ENCODE results near the gene RBM41. TPM values are rescaled to one million over a fixed set of nuclear protein-coding genes. Genes with fewer than 3 reads are reported as not detected.
"Not testable (repeated sequence)": the region's sequence is repeated elsewhere in the genome, so short reads cannot be mapped to it uniquely, and the experiment has no call there.

RBM41 gene
- total RNA-seq, 2 experiments from 2014 or later, result 5.9 to 8.2 TPM

GRCh38 chrX:107107459-107107858 is 11.2 kb downstream of the RBM41 start:
- peaks cover 72% of the 10 kb centered on the region for H3K36me3 Mint-ChIP-seq (ENCODE audit: low read depth)
- H3K4me3 ChIP-seq (ENCODE audit: low read length), result no peak overlapping the region
- TF ChIP-seq, protein P1, sequence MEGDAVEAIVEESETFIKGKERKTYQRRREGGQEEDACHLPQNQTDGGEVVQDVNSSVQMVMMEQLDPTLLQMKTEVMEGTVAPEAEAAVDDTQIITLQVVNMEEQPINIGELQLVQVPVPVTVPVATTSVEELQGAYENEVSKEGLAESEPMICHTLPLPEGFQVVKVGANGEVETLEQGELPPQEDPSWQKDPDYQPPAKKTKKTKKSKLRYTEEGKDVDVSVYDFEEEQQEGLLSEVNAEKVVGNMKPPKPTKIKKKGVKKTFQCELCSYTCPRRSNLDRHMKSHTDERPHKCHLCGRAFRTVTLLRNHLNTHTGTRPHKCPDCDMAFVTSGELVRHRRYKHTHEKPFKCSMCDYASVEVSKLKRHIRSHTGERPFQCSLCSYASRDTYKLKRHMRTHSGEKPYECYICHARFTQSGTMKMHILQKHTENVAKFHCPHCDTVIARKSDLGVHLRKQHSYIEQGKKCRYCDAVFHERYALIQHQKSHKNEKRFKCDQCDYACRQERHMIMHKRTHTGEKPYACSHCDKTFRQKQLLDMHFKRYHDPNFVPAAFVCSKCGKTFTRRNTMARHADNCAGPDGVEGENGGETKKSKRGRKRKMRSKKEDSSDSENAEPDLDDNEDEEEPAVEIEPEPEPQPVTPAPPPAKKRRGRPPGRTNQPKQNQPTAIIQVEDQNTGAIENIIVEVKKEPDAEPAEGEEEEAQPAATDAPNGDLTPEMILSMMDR (IDR thresholded peaks at IDR 0.05), result no peak
- ATAC-seq (ENCODE audit: poor library complexity) (no peak), DNase-seq (no peak)
- H3K4me3 Mint-ChIP-seq, result no peak overlapping the region
- H3K4me1 ChIP-seq (ENCODE audit: insufficient read depth, low read length), result no peaks in the 10 kb centered on the region
- H3K27ac ChIP-seq (ENCODE audit: low read depth in 1 of 2, low read length in 2 of 2), result no peak overlapping the region
- ChIA-PET CTCF (no interaction called here), POLR2A (no interaction called here)
- intact Hi-C loops (cut with DNase I, micrococcal nuclease), result no loop called here
- no peaks in the 10 kb centered on the region for H3K9me3 Mint-ChIP-seq
- no peaks in the 10 kb centered on the region for H3K9me3 ChIP-seq (ENCODE audit: control insufficient read depth in 1 of 2, insufficient read depth in 1 of 2, low read length in 2 of 2)
- H3K27ac Mint-ChIP-seq, result peak overlapping the region; percentile 1
- no peaks in the 10 kb centered on the region for H3K27me3 ChIP-seq (ENCODE audit: control insufficient read depth in 1 of 2, insufficient read depth in 2 of 2, low read length in 2 of 2)
- H3K4me1 Mint-ChIP-seq (ENCODE audit: low read depth), result peaks cover 36% of the 10 kb centered on the region
- peaks cover 6% of the 10 kb centered on the region for H3K36me3 ChIP-seq (ENCODE audit: insufficient read depth, low read length)
- no peaks in the 10 kb centered on the region for H3K27me3 Mint-ChIP-seq

GRCh38 chrX:107102980-107103379 is 15.6 kb downstream of the RBM41 start:
- Histone ChIP-seq H3K27me3 (ENCODE audit: control insufficient read depth in 1 of 2, insufficient read depth in 2 of 2, low read length in 2 of 2) (no peaks in the 10 kb centered on the region), H3K9me3 (ENCODE audit: control insufficient read depth in 1 of 2, insufficient read depth in 1 of 2, low read length in 2 of 2) (no peaks in the 10 kb centered on the region), H3K4me3 (ENCODE audit: low read length) (no peak overlapping the region), H3K4me1 (ENCODE audit: insufficient read depth, low read length) (no peaks in the 10 kb centered on the region), H3K36me3 (ENCODE audit: insufficient read depth, low read length) (peaks cover 12% of the 10 kb centered on the region), H3K27ac (ENCODE audit: low read depth in 1 of 2, low read length in 2 of 2) (no peak overlapping the region)
- Mint-ChIP-seq H3K36me3 (ENCODE audit: low read depth) (peaks cover 62% of the 10 kb centered on the region), H3K27me3 (no peaks in the 10 kb centered on the region), H3K27ac (no peak overlapping the region), H3K9me3 (no peaks in the 10 kb centered on the region), H3K4me1 (ENCODE audit: low read depth) (peaks cover 20% of the 10 kb centered on the region), H3K4me3 (no peak overlapping the region)
- CTCF ChIA-PET, result no interaction called here
- TF ChIP-seq, protein P1 (IDR thresholded peaks at IDR 0.05), result no peak
- POLR2A ChIA-PET, result no interaction called here
- peak in 1 of 14 experiments; percentile 1 for DNase-seq
- no peak for ATAC-seq (ENCODE audit: poor library complexity)
- intact Hi-C loops (cut with DNase I, micrococcal nuclease), result no loop called here

DNA sequence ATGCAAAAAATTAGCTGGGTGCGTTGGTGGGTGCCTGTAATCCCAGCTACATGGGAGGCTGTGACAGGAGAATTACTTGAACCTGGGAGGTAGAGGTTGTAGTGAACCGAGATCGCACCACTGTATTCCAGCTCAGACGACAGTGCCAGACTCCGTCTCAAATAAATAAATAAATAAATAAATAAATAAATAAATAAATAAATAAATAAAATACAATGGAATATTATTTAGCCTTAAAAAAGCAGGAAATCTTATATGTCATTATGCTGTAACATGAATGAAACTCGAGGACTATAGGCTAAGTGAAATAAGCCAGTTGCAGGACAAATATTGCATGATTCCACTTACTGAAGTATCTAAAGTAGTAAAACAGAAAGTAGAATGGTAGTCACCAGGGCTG is 42.5 kb downstream of the RBM41 start:
- intact Hi-C loops (cut with DNase I, micrococcal nuclease), result no loop called here
- ATAC-seq (ENCODE audit: poor library complexity), result no peak

GRCh38 chrX:107057731-107058130 is 60.9 kb downstream of the RBM41 start:
- CTCF ChIA-PET; POLR2A ChIA-PET; ATAC-seq (ENCODE audit: poor library complexity): not testable (repeated sequence)

More for the DNA sequence above, 42.5 kb downstream of the RBM41 start:
- Histone ChIP-seq H3K4me3 (ENCODE audit: low read length) (no peak overlapping the region), H3K27me3 (ENCODE audit: control insufficient read depth in 1 of 2, insufficient read depth in 2 of 2, low read length in 2 of 2) (no peaks in the 10 kb centered on the region), H3K9me3 (ENCODE audit: control insufficient read depth in 1 of 2, insufficient read depth in 1 of 2, low read length in 2 of 2) (peaks cover 9 to 10% of the 10 kb centered on the region in 2 experiments), H3K4me1 (ENCODE audit: insufficient read depth, low read length) (no peaks in the 10 kb centered on the region), H3K27ac (ENCODE audit: low read depth in 1 of 2, low read length in 2 of 2) (no peak overlapping the region), H3K36me3 (ENCODE audit: insufficient read depth, low read length) (no peaks in the 10 kb centered on the region)
- ChIA-PET CTCF (no interaction called here), POLR2A (no interaction called here)
- Mint-ChIP-seq H3K4me3 (no peak overlapping the region), H3K27ac (no peak overlapping the region), H3K36me3 (ENCODE audit: low read depth) (peaks cover 56% of the 10 kb centered on the region), H3K9me3 (peaks cover 4% of the 10 kb centered on the region), H3K27me3 (no peaks in the 10 kb centered on the region), H3K4me1 (ENCODE audit: low read depth) (peaks cover 13% of the 10 kb centered on the region)
- TF ChIP-seq, protein P1 (IDR thresholded peaks at IDR 0.05), result no peak
- no peak for DNase-seq

More at GRCh38 chrX:107057731-107058130, 60.9 kb downstream of the RBM41 start:
- H3K4me1 Mint-ChIP-seq (ENCODE audit: low read depth); H3K27ac ChIP-seq (ENCODE audit: low read depth in 1 of 2, low read length in 2 of 2); H3K4me1 ChIP-seq (ENCODE audit: insufficient read depth, low read length); H3K9me3 Mint-ChIP-seq; intact Hi-C loops (cut with DNase I, micrococcal nuclease); H3K27me3 ChIP-seq (ENCODE audit: control insufficient read depth in 1 of 2, insufficient read depth in 2 of 2, low read length in 2 of 2); H3K27ac Mint-ChIP-seq; H3K9me3 ChIP-seq (ENCODE audit: control insufficient read depth in 1 of 2, insufficient read depth in 1 of 2, low read length in 2 of 2); DNase-seq; H3K36me3 ChIP-seq (ENCODE audit: insufficient read depth, low read length); H3K4me3 ChIP-seq (ENCODE audit: low read length); H3K27me3 Mint-ChIP-seq; H3K4me3 Mint-ChIP-seq: not testable (repeated sequence)
- peaks cover 23% of the 10 kb centered on the region for H3K36me3 Mint-ChIP-seq (ENCODE audit: low read depth)

Data from CD4-positive, alpha-beta T cell (primary cell).